Fibroblast of villous mesenchyme (primary cell): ENCODE data around the gene MGMT. TPM values are rescaled to one million over a fixed set of nuclear protein-coding genes. Genes with fewer than 3 reads are reported as not detected.

Experiments
- DNase-seq: peaks from one replicate; pipeline ENCODE4 v3.0.0-alpha.2; 2010; ENCODE audit warnings: low read depth
- H3K4me3 ChIP-seq: 2 replicates; pipeline ENCODE4 v1.5.1; 2011; ENCODE audit warnings: low read depth, mild to moderate bottlenecking, low read length
- total RNA-seq: library from RNA; depleted of rRNA; stranded (reverse); fragments of >200 nt; gene quantifications from 2 replicates; pipeline ENCODE4 v1.2.3, GENCODE V29; 2012
- TF ChIP-seq, protein P1 (sequence below): IDR thresholded peaks from 2 replicates; pipeline ENCODE4 v1.5.1; 2012; ENCODE audit warnings: low read depth, mild to moderate bottlenecking, low read length; ENCODE audit not compliant: insufficient read depth

MGMT gene
- total RNA-seq, 1 donor: 10.4 TPM

DNA sequence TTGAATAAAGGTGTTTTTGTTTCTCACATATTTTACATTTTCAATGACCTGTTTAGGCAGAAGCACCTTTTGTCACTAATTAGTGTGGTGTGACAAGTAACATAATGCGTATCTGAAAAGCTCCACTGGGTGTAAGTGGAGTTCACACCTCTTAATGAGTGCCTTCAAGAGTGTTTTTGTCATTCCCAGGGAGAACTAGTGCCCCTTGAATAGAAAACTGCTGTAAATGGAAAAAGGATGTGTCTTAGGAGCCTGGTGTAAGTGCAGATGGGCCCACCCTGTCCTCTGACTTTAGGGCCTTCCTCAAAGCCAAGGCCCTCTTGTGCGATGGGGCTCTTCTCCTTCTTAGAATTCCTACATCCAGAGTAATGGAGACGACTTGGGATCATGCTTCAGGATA, 170.0 kb downstream of the MGMT start:
- no peak for DNase-seq
- TF ChIP-seq, protein P1, sequence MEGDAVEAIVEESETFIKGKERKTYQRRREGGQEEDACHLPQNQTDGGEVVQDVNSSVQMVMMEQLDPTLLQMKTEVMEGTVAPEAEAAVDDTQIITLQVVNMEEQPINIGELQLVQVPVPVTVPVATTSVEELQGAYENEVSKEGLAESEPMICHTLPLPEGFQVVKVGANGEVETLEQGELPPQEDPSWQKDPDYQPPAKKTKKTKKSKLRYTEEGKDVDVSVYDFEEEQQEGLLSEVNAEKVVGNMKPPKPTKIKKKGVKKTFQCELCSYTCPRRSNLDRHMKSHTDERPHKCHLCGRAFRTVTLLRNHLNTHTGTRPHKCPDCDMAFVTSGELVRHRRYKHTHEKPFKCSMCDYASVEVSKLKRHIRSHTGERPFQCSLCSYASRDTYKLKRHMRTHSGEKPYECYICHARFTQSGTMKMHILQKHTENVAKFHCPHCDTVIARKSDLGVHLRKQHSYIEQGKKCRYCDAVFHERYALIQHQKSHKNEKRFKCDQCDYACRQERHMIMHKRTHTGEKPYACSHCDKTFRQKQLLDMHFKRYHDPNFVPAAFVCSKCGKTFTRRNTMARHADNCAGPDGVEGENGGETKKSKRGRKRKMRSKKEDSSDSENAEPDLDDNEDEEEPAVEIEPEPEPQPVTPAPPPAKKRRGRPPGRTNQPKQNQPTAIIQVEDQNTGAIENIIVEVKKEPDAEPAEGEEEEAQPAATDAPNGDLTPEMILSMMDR: no peak
- H3K4me3 ChIP-seq: no peak overlapping the region

DNA sequence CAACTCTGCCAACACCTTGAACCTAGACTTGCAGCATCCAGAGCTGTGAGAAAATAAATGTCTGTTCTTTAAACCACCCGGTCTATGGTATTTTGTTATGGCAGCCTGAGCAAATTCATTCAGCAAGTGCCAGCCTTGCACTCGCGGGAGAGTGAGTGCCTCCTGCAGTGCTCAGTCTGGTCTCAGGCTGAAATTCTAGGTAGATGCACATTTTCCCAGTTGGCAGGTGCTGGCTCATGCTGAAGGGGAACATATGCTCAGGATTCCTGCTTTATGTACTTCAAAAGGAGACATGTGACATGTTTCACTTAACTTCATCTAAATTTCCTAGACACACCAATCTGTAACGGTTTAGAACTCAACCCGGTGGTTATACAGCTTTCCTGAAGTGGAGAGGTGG, 170.8 kb downstream of the MGMT start:
- TF ChIP-seq, protein P1: no peak
- no peak overlapping the region for H3K4me3 ChIP-seq

DNA sequence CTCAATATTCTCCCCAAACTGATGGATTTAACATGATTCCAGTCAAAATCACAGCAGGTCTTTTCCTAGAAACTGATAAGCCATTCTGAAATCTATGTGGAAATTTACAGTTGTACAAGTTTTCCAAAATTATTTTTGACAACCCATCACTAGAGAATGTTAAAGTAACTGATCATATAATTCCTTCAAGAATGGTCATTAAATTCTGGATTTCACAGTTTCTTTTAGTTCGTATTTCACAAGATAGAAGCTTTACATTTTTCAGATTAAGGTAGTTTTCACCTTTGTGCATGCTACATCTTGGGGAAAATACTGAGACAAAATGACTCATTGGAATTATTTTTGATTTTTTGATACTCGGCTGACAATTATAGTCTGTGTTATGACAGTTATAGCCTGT, 174.3 kb downstream of the MGMT start:
- DNase-seq: no peak
- no peak overlapping the region for H3K4me3 ChIP-seq
- TF ChIP-seq, protein P1: no peak

More for the DNA sequence above, 170.8 kb downstream of the MGMT start:
- DNase-seq: no peak

DNA sequence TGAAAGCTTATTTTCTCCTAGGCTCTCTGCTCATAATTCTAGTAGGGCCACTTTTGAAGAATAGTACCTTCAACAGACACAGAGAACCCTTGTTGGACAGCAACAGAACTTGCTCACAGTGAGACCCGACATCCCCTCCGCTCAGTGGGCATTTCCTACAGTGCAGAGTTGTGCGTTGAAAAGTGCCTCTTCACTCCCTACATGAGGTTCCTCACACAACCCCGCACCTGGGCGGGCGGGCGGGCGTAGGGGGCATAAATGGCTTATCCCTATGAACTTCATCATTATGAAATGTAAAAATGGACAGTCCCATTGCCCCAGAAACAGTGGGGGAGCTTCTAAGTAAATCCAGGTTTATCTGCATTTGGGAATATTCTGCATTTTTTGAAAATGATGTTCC, 174.9 kb downstream of the MGMT start:
- no peak for DNase-seq
- TF ChIP-seq, protein P1: no peak
- H3K4me3 ChIP-seq: no peak overlapping the region

DNA sequence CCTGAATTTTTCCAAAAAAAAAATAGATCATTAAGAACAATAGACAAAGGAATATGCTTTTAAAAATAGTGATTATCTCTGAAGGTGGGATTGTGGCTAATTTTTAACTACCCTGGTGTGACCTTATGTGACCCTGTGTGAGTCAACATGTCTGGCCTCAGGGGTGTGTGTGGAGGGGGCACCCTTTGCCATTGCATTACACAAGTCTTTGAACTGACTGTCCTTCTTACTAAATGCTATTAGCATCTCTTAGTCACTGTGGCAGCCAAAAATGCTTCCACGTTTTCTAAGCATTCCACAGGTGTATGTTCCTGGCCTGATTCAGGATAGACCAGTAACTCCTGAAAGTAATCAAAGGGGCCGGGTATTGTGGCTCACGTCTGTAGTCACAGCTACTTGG, 175.4 kb downstream of the MGMT start:
- H3K4me3 ChIP-seq: no peak overlapping the region
- no peak for DNase-seq
- TF ChIP-seq, protein P1: no peak

DNA sequence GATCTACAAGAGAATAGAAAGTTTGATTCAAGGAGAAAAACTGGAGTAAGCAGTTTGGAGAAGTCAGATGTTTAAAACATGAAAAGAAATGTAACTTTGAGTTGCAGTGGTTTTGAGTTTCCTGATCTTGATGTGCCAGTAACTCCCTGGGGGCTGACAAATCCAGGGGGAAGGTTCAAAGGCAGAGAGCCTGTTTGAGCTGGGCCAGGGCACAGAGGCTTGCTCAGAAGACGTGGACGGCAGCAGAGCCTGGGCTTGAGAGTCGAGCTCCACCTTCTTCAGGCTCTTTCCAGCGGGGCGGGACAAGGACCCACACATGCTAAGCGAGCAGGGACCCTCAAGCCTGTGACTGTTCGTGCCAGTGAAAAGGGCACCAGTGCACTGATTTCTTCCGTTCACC, 176.2 kb downstream of the MGMT start:
- no peak for DNase-seq
- TF ChIP-seq, protein P1: no peak

DNA sequence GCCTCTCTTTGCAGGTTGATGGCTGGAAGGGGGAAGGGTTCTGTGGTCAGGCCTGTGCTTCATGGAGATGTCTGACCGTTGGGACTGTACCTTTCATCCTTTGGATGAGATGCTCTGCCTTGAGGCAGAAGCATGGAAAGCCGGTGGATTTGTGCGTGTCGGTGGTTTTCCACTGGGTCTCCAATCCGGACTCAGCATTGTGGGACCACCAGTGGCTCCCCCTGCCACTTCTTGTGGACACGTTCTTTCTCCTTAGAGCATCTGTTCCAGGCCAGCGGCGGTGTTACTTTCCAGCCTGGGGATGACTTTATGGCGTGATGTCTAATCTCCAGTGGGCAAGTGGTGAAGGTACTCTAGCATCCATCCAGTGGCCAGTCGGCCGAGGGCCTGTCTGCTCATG, 178.4 kb downstream of the MGMT start:
- no peak for DNase-seq
- TF ChIP-seq, protein P1: no peak
- no peak overlapping the region for H3K4me3 ChIP-seq

More for the DNA sequence above, 176.2 kb downstream of the MGMT start:
- no peak overlapping the region for H3K4me3 ChIP-seq
